ENCODE measurements around the gene SKAP1.
"Not testable (repeated sequence)": the region's sequence is repeated elsewhere in the genome, so short reads cannot be mapped to it uniquely, and the experiment has no call there.

The SKAP1 gene

DNA sequence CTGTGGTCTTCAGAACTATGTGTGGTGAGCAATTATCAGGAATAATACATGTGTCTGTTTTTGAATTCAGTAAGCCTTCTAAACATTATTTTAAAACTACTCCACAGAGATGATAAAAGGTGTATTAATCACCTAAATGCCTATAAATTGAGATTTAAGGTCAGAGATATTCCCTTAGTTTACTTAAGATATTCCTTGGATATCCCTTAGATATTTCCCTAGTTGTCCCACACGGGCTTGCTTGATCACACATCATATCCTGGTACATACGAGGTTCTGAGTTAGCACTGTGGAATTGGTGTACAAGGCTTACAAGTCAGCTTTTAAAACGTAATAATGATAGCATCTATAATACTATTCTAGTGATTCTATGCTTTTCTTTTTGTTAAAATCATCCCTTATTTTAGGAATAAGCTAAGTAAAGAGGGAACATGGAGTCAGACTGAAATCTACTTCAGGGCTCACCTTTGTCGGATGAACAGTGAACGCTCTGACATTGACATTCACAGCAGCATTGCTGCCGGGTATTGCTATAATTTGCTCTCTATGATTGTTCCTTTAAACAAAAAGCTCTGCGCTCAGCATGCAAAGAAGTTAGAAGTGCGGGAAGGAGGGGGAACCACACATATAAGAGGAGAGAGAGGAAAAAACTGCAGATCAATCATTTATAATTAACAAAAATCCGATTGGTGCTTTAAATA lies 136.5 kb downstream of the SKAP1 start:
- Histone ChIP-seq H3K4me1 (no peaks in the 10 kb centered on the region), H3K27me3 (peaks cover 92% of the 10 kb centered on the region), H3K9me3 (no peaks in the 10 kb centered on the region), H3K36me3 (no peaks in the 10 kb centered on the region), H3K4me3 (ENCODE audit: low read depth, low read length) (no peak overlapping the region)
- TF ChIP-seq, protein P1, sequence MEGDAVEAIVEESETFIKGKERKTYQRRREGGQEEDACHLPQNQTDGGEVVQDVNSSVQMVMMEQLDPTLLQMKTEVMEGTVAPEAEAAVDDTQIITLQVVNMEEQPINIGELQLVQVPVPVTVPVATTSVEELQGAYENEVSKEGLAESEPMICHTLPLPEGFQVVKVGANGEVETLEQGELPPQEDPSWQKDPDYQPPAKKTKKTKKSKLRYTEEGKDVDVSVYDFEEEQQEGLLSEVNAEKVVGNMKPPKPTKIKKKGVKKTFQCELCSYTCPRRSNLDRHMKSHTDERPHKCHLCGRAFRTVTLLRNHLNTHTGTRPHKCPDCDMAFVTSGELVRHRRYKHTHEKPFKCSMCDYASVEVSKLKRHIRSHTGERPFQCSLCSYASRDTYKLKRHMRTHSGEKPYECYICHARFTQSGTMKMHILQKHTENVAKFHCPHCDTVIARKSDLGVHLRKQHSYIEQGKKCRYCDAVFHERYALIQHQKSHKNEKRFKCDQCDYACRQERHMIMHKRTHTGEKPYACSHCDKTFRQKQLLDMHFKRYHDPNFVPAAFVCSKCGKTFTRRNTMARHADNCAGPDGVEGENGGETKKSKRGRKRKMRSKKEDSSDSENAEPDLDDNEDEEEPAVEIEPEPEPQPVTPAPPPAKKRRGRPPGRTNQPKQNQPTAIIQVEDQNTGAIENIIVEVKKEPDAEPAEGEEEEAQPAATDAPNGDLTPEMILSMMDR (IDR thresholded peaks at IDR 0.05; ENCODE audit: low read depth, low read length), result no peak
- DNase-seq, result no peak

DNA sequence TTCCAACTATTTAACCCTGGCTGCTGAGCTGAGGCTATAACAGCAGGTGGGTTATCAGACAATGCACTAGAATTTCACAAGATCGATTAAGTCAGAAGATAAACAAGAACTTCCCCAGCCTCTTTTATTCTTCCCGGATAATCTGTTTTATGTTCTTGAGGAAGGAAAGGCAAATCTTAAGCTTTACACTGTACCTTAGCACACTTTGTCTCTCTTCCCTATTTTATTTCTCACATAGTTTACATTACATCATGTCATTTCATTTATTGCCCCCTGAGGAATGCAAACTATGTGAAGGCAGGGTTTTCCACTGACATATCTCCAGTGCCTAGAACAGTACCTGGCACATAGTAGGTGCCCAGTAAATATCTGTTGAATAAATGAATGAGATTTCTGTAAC lies 139.6 kb downstream of the SKAP1 start:
- no peak overlapping the region for H3K4me3 ChIP-seq (ENCODE audit: low read depth, low read length)
- TF ChIP-seq, protein P1 (IDR thresholded peaks at IDR 0.05; ENCODE audit: low read depth, low read length), result no peak
- no peak for DNase-seq

DNA sequence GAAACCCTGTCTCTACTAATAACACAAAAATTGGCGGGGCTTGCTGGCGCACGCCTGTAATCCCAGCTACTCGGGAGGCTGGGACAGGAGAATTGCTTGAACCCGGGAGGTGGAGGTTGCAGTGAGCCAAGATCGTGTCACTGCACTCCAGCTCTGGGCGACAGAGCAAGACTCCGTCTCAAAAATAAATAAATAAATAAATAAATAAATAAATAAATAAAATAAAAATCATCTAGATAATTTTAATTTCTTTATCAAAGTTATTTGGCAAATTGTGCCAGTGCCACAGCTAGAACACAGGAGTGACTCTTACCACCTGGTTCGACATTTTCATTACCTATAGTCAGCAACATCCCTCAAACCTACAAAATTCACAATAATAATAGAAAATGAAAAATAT lies 143.1 kb downstream of the SKAP1 start:
- H3K9me3 ChIP-seq; H3K4me1 ChIP-seq; H3K4me3 ChIP-seq (ENCODE audit: low read depth, low read length); DNase-seq; H3K36me3 ChIP-seq: not testable (repeated sequence)
- peaks cover 89% of the 10 kb centered on the region for H3K27me3 ChIP-seq

More for the DNA sequence above, 139.6 kb downstream of the SKAP1 start:
- Histone ChIP-seq H3K9me3 (no peaks in the 10 kb centered on the region), H3K4me1 (no peaks in the 10 kb centered on the region), H3K36me3 (no peaks in the 10 kb centered on the region), H3K27me3 (peaks cover 96% of the 10 kb centered on the region)

DNA sequence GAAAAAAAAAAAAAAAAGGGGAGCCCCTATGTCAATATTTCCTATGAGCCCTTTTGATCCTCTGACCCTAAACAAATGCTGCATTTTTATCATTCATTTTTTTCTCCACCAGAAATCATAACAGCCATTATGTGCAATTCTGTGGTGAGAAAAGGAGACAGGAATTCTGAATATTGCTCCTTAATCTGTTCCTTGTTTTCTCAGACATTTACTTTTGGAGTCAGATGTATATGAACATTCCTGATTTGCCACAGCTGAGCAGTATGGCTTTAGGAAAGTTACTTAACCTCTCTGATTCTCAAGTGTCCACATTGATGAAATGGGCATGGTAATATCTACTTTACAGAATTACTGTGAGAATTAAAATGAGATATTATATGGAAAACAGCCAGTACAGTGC lies 144.4 kb downstream of the SKAP1 start:
- H3K27me3 ChIP-seq, result peaks cover 87% of the 10 kb centered on the region
- H3K4me3 ChIP-seq (ENCODE audit: low read depth, low read length), result no peak overlapping the region
- DNase-seq, result no peak
- no peaks in the 10 kb centered on the region for H3K9me3 ChIP-seq
- no peaks in the 10 kb centered on the region for H3K36me3 ChIP-seq
- no peaks in the 10 kb centered on the region for H3K4me1 ChIP-seq
- TF ChIP-seq, protein P1 (IDR thresholded peaks at IDR 0.05; ENCODE audit: low read depth, low read length), result no peak

DNA sequence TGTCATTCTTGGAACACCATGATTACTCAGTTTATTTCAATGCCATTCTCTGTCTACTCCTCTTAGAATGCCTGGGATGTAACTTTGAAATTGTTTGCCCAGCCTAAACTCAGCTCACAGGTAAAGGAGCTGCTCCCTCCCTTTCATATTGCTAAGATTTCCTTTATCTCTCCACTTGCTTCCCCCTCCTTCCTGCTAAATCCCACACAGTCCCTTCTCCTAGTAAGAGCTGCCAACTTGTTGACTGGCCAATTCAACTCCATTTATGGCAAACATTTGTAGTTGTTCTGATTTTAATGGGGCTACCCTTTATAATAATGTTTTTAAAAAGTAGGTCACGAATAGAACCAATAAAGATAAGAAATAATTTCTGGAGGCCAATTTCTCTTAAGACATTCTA lies 146.1 kb downstream of the SKAP1 start:
- Histone ChIP-seq H3K4me1 (no peaks in the 10 kb centered on the region), H3K27me3 (peaks cover 89% of the 10 kb centered on the region), H3K4me3 (ENCODE audit: low read depth, low read length) (no peak overlapping the region), H3K36me3 (no peaks in the 10 kb centered on the region), H3K9me3 (no peaks in the 10 kb centered on the region)
- TF ChIP-seq, protein P1 (IDR thresholded peaks at IDR 0.05; ENCODE audit: low read depth, low read length), result no peak
- no peak for DNase-seq

DNA sequence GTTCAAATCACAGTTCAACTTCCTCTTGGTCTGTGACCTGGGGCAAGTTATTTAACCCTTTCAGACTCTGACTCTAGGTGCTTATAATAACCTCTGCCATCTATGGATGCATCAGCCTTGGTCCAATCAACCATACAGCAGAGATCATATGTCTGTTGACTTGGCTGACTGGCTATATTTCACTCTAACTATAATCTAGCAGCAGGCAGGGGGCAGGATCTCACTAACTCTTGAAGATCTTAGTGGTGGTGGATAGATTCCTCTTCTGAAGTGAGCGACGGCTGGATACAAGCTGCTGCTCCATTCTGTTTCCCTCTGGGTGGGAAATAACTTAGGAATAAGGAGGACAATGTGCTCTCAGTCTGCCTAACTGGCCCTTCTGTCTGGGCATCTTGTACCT lies 146.6 kb downstream of the SKAP1 start:
- Histone ChIP-seq H3K9me3 (no peaks in the 10 kb centered on the region; the same call in 1 of the 2 replicates), H3K4me1 (no peaks in the 10 kb centered on the region), H3K27me3 (peaks cover 89% of the 10 kb centered on the region), H3K4me3 (ENCODE audit: low read depth, low read length) (no peak overlapping the region), H3K36me3 (no peaks in the 10 kb centered on the region)
- DNase-seq, result no peak
- TF ChIP-seq, protein P1 (IDR thresholded peaks at IDR 0.05; ENCODE audit: low read depth, low read length), result no peak

All from BE2C (cell line).